ENCODE measurements around the gene AKT1. TPM values are rescaled to one million over a fixed set of nuclear protein-coding genes. Genes with fewer than 3 reads are reported as not detected.

AKT1 gene
- total and polyA plus RNA-seq, 2 of the 13 experiments (the other 11 are each of a cell fraction or from before 2014, with no cell fraction given), result 96.2 to 116 TPM

DNA sequence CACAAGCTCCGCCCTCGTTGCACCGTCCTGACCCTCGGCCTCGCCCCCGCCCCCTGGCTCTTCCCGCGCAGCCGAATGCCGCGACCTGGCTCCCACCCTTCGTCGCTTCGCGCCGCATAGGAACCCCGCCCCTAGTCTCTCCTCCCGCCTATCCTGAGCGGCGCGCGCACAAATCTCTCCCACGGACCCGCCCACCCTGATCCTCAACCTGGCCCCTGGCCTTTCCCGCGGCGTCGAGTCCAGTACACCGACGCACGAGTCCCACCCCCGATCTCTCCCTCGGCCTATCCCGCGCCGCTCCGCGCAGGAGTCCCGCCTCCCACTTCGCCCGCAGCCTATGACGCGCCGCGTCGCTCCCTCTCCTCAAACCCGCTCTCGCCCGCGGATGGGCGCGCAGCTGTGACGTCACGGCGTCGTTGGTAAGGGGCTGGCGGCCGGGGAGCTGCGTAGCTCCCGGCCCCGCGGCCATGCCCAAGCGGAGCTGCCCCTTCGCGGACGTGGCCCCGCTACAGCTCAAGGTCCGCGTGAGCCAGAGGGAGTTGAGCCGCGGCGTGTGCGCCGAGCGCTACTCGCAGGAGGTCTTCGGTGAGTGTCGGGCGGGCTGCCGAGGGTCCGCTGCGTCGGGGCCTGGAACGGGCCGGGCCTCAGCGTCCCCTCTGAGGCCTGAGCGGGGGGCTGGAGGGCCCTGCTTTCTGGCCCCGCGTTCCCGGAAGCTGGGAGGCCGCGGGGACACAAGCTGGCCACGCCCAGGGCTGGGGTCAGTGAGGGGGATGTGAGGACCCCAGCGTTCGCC lies 42.6 kb downstream of the AKT1 start, which contains the start of gene SIVA1 (continued):
- TF ChIP-seq ZNF670 (CRISPR knock-in tag; IDR thresholded peaks at IDR 0.05; ENCODE audit: borderline replicate concordance) (peak; percentile 69; the same call in 1 of the 2 replicates), KLF16 (CRISPR knock-in tag; IDR thresholded peaks at IDR 0.05) (peak in 1 of 2 experiments; percentile 40; a peak in 2 of 4 replicates), IRX3 (CRISPR knock-in tag; IDR thresholded peaks at IDR 0.05; ENCODE audit: borderline replicate concordance, low read depth) (peak; percentile 9), ZNF644 (CRISPR knock-in tag; IDR thresholded peaks at IDR 0.05; ENCODE audit: low read depth) (no peak), ZNF263 (CRISPR knock-in tag; IDR thresholded peaks at IDR 0.05) (0 out of 2 replicates have a peak, but pooled peaks have one; percentile 35), NFE2L1 (CRISPR knock-in tag; IDR thresholded peaks at IDR 0.05; ENCODE audit: borderline replicate concordance) (peak; percentile 75; the same call in 1 of the 2 replicates), SRY (CRISPR knock-in tag; IDR thresholded peaks at IDR 0.05) (peak; percentile 90), ZEB1 (IDR thresholded peaks at IDR 0.05; ENCODE audit: insufficient replicate concordance, low read depth) (no peak), PRMT3 (CRISPR knock-in tag; IDR thresholded peaks at IDR 0.05; ENCODE audit: borderline replicate concordance, low read depth) (peak; percentile 92; the same call in 1 of the 2 replicates), ZNF672 (CRISPR knock-in tag; IDR thresholded peaks at IDR 0.05) (peak; percentile 39; the same call in 1 of the 2 replicates), ZNF556 (CRISPR knock-in tag; IDR thresholded peaks at IDR 0.05; ENCODE audit: borderline replicate concordance) (peak; percentile 70; the same call in 1 of the 2 replicates), NBN (conservative IDR thresholded peaks at IDR 0.05) (no peak), TOPORS (CRISPR knock-in tag; IDR thresholded peaks at IDR 0.05) (no peak), RORA (CRISPR knock-in tag; IDR thresholded peaks at IDR 0.05) (no peak), RFXAP (CRISPR knock-in tag; IDR thresholded peaks at IDR 0.05; ENCODE audit: borderline replicate concordance) (peak; percentile 88; the same call in 1 of the 2 replicates), JARID2 (CRISPR knock-in tag; IDR thresholded peaks at IDR 0.05; ENCODE audit: insufficient replicate concordance) (no peak), GZF1 (CRISPR knock-in tag; IDR thresholded peaks at IDR 0.05) (no peak), REL (CRISPR knock-in tag; conservative IDR thresholded peaks at IDR 0.05) (peak; percentile 89), ZNF777 (CRISPR knock-in tag; IDR thresholded peaks at IDR 0.05) (peak; percentile 37; the same call in 1 of the 2 replicates), PCBP2 (optimal IDR thresholded peaks at IDR 0.05; ENCODE audit: low read depth, low read length, poor library complexity, severe bottlenecking) (no peak), PRPF4 (IDR thresholded peaks at IDR 0.05; ENCODE audit: low read depth, low read length, poor library complexity, severe bottlenecking) (no peak)
- TF ChIP-seq, protein P1, sequence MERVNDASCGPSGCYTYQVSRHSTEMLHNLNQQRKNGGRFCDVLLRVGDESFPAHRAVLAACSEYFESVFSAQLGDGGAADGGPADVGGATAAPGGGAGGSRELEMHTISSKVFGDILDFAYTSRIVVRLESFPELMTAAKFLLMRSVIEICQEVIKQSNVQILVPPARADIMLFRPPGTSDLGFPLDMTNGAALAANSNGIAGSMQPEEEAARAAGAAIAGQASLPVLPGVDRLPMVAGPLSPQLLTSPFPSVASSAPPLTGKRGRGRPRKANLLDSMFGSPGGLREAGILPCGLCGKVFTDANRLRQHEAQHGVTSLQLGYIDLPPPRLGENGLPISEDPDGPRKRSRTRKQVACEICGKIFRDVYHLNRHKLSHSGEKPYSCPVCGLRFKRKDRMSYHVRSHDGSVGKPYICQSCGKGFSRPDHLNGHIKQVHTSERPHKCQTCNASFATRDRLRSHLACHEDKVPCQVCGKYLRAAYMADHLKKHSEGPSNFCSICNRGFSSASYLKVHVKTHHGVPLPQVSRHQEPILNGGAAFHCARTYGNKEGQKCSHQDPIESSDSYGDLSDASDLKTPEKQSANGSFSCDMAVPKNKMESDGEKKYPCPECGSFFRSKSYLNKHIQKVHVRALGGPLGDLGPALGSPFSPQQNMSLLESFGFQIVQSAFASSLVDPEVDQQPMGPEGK (CRISPR knock-in tag; IDR thresholded peaks at IDR 0.05), result peak; percentile 59; the same call in 1 of the 2 replicates
- TF ChIP-seq, protein P2, sequence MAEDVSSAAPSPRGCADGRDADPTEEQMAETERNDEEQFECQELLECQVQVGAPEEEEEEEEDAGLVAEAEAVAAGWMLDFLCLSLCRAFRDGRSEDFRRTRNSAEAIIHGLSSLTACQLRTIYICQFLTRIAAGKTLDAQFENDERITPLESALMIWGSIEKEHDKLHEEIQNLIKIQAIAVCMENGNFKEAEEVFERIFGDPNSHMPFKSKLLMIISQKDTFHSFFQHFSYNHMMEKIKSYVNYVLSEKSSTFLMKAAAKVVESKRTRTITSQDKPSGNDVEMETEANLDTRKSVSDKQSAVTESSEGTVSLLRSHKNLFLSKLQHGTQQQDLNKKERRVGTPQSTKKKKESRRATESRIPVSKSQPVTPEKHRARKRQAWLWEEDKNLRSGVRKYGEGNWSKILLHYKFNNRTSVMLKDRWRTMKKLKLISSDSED (CRISPR knock-in tag; IDR thresholded peaks at IDR 0.05), result no peak
- TF ChIP-seq, protein P3, sequence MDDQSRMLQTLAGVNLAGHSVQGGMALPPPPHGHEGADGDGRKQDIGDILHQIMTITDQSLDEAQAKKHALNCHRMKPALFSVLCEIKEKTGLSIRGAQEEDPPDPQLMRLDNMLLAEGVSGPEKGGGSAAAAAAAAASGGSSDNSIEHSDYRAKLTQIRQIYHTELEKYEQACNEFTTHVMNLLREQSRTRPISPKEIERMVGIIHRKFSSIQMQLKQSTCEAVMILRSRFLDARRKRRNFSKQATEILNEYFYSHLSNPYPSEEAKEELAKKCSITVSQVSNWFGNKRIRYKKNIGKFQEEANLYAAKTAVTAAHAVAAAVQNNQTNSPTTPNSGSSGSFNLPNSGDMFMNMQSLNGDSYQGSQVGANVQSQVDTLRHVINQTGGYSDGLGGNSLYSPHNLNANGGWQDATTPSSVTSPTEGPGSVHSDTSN (CRISPR knock-in tag; IDR thresholded peaks at IDR 0.05; ENCODE audit: borderline replicate concordance), result no peak
